GM19025 (cell line): Measurements from ENCODE around the gene MAPRE3.

ENCODE experiments used
- ATAC-seq: cut with Tn5 transposase; IDR thresholded peaks from one replicate; pipeline ENCODE4 v1.9.1; 2021; ENCODE audit warnings: mild to moderate bottlenecking, low read depth, moderate library complexity; ENCODE audit not compliant: unreplicated experiment

MAPRE3 gene

DNA sequence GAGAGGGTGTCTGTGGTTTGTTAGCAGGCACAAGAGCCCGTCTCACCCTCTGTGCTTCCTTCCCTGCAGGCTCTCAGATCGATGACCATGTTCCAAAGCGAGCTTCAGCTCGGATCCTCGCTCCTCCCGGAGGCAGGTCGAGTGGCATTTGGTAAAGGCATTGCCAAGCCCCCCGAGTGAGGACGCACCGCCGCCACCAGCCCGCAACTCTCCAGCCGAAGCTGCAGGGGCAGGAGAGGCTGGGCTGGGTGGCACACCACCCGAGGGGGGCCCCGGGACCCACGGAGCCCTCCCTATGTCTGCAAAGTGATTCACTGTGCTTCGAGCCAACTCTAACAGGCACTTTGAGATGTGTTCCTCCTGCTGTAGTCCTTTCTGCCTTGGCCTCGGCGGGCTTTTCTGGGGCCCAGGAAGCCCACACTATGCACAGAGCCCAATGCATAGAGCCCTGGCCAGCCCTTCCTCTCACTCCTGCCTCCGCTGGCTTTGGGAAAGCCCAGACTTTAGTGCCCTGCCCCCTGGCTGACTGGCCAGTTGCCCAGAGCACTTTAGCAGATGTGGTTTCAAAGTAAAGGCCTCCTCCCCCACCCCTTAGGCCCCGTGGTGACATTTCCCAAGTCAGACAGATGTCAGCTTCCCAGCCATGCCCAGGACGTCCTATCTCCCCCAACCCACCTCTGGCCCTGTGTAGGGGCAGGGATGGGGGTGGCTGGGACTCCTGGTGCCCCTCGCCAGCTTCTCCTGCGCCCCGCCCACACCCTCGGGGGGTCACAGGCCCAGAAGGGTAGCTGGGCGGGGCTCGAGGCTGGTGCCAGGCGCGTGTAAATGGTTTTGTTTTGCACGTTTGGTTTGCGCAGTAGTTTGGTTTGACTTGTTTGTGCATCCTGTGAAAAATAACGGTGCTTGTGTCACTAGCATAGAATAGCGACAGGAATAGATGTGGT is 23.3 kb upstream of the MAPRE3 start:
- ATAC-seq: no peak

DNA sequence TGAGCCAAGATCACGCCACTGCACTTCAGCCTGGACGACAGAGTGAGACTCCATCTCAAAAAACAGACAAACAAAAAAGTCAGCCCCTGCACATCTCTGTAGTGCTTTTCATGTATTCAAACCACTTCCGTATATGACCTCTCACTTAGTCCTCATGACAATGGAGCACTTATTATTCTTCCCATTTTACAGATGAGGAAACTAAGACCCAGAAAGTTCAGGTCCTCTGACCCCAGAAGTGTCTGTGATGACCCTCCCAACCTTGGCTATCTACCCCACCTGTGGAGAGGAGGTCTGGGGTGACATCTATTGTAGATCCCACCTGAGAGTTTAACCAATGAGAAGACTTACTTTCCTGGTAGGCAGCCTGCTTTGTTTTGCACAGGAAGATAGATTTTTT is 21.6 kb upstream of the MAPRE3 start:
- ATAC-seq: no peak

- ATAC-seq: no peak
Observed at GRCh38 chr2:26950246-26950645, 20.2 kb upstream of the MAPRE3 start.

DNA sequence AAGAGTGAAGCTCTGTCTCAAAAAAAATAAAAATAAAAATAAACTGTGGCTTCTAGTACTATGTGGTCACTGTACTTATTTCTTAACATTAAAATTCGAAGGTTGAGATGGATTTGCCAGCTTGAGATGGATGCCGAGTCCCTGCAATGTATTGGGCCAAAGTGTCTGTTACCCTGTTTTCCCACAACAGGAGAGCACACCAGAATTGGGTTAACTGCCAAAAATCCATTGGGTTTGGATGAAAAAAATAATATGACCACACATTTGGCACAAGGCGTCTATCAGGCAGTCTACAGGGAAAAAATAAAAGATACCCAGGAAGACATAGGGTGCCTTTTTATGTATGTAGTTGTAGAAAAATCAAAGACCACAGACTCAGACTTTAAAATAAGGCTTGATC is 19.2 kb upstream of the MAPRE3 start:
- no peak for ATAC-seq

DNA sequence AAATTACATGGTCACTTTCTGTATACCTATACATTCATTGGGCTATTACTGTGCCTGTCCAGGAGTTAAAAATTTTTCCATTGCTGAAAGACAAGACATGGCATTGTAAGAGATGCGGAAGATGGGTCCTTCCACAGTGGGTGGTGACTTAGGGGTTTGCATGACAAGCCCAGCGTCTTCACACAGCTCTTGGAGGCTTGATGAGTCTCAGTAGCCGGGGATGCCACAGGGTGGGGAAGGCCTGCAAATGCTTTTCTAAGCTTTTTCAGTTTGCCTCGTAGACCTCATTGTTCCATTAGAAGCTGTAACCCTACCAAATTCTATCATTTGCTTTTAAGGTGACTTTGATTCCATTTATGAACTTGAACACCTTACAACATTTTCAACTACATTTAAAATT is 18.1 kb upstream of the MAPRE3 start:
- no peak for ATAC-seq

DNA sequence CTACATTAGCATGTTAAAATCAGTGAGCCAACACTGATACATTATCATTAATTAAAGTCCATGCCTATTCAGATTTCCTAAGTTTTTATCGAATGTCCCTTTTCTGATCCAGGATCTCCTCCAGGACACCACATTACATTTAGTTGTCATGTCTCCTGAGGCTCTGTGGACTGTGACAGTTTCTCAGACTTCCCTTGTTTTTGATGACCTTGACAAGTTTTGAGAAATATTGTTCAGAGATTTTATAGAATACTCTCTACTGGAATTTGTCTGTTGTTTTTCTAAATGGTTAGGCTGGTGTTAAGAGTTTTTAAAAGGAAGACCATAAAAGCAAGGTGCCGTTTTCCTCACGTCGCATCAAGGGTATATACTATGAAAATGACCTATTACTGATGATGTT is 16.3 kb upstream of the MAPRE3 start:
- ATAC-seq: no peak

DNA sequence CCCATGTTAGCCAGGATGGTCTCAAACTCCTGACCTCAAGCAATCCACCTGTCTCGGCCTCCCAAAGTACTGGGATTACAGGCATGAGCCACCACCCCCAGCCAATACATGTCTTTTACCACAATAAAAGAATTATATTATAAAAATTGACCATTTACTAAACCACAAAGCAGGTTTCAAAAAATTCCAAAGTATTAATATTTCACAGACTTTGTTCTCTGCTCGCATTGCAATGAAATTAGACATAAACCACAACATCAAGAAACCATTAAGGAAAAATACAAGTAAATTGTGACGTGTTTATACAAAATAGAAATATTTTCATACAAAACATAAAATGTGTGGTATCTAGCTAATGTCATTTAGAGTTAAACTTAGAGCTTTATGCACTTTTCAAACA is 13.4 kb upstream of the MAPRE3 start:
- ATAC-seq: no peak

DNA sequence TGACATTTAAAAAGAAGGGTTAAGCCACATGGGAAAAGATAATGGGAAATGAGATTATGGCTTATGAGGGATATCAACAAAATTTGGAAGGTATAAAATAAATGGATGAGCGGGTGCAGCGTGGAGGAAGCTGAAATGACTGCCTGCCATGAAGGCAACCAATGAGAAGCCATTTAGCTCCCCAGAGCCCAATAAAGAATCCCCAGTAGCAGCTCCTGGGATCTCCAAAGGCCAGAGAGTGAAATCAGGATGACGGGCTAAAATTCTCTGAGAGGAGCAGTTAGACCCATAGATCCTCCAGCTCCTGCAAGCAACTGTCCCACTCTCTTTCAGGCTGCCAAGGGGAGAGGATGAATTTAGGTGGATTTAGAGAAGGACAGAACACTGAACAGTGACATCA is 12.9 kb upstream of the MAPRE3 start:
- ATAC-seq: no peak

DNA sequence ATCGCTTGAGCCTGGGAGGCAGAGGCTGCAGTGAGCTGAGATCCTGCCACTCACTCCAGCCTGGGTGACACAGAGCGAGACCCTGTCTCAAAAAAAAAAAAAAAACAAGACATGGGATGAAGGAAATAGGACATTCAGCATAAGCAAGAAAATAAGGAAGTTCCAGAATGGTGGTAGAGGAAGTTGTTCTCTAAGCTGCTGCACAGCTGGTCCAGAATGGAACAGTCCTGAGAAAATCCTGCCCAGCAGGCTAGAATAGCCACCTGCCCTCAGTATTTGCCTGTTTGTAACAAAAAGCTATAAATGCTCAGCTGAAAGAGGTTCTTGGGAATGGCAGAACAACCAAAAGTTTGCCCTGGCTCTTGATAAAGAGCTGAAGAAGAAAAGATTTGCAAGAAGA is 11.1 kb upstream of the MAPRE3 start:
- ATAC-seq: no peak

GRCh38 chr2:26964446-26965130 is 5.8 kb upstream of the MAPRE3 start:
- ATAC-seq: no peak

DNA sequence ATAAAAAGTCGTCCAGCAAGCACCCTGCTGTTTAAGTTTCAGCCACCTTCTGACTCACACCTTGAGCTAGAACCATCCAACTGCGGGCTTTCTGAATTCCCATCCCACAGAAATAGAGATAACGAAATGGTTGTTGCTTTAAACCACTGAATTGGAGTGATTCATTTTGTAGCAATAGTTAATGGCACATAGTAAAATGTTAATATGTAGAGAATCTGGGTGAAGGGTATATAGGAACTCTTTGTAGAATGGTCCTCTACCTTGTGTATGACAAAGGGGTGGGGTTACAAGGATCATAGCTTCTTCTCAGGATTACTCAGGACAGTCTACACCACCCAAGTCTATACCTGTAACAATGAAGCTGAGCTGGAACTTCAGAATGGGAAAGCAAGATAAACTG is 2.4 kb upstream of the MAPRE3 start:
- no peak for ATAC-seq

- ATAC-seq: no peak
Observed at GRCh38 chr2:26969077-26969844, 1.2 kb upstream of the MAPRE3 start.

GRCh38 chr2:26970928-26971627 is 641 bp downstream of the MAPRE3 start:
- no peak for ATAC-seq

DNA sequence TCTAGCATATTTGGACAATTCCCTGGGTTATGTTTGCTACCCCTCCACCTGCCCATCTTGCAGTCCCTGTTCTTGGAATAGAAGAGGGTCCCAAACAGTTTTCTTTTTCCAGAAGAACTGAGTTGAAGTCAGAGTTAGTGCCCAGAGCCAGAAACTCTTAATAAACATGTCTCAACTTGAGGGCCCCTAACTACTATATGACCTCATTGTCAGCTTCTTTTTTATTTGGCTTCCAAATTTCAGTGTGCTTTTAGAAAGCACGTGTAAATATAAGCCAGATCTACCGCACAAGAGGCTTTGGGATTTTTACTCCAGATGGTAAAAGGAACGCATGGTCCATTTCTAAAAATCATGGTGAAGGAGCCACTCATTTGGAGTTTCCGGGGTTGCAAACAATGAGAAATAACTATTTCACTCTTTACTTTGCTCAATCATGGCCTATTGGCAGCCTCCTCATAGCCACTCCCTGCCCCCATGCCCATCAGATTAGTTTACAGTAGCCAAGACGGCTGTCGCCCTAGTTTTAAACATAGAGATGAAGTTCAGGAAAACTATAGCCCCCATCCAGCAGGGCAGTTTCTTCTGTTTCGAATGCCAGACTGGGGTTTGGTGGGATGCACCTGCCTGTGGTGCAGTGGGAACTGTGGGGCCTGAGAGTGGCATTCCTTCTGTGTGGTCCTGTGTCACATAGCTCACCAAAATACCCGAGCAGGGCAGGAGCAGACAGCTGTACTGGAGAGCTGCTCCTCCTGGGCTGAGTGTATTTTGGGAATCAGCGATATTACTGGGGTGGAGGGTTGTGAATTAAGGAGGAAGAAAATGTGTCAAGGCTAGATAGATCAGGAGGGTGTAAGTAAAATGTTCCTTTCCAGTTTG is 1.7 kb downstream of the MAPRE3 start:
- ATAC-seq: no peak

- no peak for ATAC-seq
Observed at GRCh38 chr2:26974352-26974751, 3.9 kb downstream of the MAPRE3 start.

GRCh38 chr2:26975102-26975501 is 4.7 kb downstream of the MAPRE3 start:
- no peak for ATAC-seq

DNA sequence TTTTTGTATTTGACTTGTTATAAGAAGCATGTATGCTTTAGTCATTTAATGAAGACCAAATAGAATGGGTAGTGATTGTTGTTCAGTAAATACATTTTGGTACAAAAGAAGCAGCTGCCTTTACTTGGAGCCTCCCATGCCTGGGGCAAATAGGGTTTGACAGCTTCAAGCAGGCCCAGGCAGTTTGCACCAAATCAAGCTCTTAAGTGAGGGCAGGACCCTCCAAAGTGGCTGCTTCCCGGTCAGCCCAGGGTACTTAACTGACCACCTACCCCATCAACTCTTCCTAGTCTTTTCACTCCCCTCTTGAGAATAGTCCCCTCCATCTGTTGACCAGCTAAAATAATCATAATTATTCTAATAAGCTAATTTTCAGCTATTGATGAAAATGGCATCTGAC is 5.2 kb downstream of the MAPRE3 start:
- no peak for ATAC-seq

GRCh38 chr2:26976237-26976636 is 5.8 kb downstream of the MAPRE3 start:
- ATAC-seq: no peak

- no peak for ATAC-seq
Observed at GRCh38 chr2:26977012-26977411, 6.6 kb downstream of the MAPRE3 start.
